ENCODE measurements around the gene SMPD4.
"Not testable (repeated sequence)": the region's sequence is repeated elsewhere in the genome, so short reads cannot be mapped to it uniquely, and the experiment has no call there.

The SMPD4 gene

GRCh38 chr2:130187859-130188792, 6.7 kb upstream of the SMPD4 start:
- DNase-seq (ENCODE audit: low read depth in 2 of 2), result not testable (repeated sequence)

GRCh38 chr2:130187268-130187667, 5.9 kb upstream of the SMPD4 start:
- DNase-seq (ENCODE audit: low read depth in 2 of 2), result no peak

DNA sequence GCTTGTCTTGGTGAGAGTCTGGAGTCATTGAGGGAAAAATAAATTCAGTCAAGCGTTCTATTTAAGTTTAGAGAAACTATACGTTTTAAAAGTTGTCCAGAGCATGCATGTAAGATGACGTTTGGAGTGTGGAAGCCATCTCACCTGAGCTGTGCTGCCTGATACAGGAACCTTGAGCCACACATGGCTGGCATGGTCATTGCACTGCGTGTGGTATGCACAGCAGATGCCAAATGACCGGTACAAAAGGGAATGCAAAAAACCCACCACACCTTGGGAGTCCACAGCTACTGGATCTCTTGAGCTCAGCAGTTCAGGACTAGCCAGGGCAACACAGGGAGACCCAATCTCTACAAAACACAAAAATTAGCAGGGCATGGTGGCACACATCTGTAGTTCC, 5.0 kb upstream of the SMPD4 start:
- no peak for DNase-seq (ENCODE audit: low read depth in 2 of 2)

- DNase-seq (ENCODE audit: low read depth in 2 of 2), result no peak
Observed at GRCh38 chr2:130185896-130186295, 4.5 kb upstream of the SMPD4 start.

DNA sequence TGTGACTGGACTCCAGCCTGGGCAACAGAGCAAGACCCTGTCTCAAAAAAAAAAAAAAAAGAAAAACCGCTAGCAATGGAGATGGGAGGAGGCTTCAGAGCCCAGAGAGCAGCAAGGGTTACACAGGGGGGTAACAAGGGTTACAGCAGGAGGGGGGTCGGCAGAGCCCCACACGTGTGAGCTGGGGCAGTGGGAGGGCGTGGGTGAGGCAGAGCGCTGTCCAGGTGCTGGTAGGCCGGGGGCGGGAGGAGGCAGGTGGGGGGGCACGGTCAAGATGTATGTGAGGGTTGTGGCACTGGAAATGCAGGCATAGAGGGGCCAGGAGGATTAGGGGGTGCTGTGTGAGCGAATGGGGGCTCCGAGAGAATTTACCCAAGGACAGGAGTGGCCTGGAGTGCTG, 4.0 kb upstream of the SMPD4 start:
- no peak for DNase-seq (ENCODE audit: low read depth in 2 of 2)

DNA sequence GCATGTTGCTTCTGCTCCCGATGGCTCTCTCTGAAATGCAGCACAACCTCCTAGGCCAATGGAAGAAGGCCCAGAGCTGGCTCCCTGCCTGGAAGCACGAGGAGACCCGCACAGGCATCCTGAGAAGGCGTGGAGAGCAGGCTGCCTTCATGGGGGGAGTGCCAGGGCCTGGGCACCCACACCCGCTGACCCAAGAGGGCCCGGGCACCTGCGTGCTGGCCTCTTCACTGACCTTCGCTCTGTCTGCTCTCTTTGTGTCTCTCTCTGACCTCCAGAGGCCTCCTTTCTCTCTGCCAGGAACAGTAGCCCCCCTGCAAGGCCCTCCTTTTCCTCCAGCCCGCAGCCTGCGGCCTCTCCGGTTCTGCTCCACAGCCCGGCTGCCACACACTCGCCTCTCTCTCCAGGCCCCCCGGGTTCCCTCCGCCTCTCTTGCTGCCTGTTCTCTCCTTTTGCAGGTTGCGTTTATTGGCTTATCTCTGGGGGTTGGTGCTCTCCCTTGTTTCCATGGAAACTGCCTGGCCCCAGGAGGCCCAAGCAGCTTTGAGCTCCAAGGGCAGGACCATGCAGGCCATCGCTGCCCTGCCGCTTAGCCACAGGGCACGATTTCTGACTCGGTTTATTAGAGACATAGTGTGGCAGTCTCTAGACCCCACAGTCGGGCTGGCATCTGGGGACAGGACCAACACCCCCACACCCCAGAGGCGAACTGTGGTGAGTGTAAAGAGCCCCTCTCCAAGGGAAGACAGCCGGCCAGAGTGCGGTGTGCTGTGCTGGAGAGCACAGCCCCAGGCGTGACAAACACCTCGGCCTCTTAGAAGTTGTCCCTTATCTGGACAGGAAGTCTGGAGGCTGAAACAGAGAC, 2.3 kb upstream of the SMPD4 start:
- DNase-seq (ENCODE audit: low read depth in 2 of 2), result no peak

GRCh38 chr2:130182826-130183511, 1.6 kb upstream of the SMPD4 start:
- not testable (repeated sequence) for DNase-seq (ENCODE audit: low read depth in 2 of 2)

DNA sequence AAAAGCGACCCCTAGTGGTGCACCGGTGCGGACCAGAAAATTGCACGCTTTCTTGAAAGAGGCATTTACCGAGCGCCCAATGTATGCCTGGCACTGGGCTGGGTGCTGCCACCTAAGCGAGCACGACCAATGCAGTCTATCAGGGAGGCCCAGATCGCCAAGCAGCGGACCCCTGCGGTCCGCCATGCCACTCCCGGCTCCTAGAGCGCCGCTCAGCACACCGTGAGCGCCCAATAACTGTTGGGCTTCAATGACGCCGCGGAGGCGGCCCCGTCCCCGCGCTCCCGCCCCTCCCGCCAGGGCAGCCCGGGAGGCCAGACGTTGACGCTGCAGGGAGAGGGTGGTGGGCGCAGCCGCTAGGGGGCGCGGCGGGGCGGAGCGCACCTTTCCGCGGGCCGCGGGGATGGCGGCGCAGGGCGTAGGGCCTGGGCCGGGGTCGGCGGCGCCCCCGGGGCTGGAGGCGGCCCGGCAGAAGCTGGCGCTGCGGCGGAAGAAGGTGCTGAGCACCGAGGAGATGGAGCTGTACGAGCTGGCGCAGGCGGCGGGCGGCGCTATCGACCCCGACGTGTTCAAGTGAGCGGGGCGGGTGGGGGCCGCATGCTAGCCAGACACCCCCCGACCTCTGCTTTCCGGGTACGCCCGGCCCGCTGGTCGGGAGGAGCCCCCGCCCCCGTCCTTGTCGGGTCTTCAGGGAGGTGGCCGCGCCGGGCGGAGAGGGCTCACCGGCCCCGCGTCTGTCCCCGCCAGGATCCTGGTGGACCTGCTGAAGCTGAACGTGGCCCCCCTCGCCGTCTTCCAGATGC, 679 bp upstream of the SMPD4 start, which contains the start of gene MZT2B:
TSS of gene MZT2B (plus strand) at position 383 of the 803 bp plus-strand sequence. CDS start at position 404, 21 bp downstream.
- DNase-seq (ENCODE audit: low read depth in 2 of 2), result peak; percentile 70 to 76

- DNase-seq (ENCODE audit: low read depth in 2 of 2), result not testable (repeated sequence)
Observed at GRCh38 chr2:130180404-130181324, 738 bp downstream of the SMPD4 start.

DNA sequence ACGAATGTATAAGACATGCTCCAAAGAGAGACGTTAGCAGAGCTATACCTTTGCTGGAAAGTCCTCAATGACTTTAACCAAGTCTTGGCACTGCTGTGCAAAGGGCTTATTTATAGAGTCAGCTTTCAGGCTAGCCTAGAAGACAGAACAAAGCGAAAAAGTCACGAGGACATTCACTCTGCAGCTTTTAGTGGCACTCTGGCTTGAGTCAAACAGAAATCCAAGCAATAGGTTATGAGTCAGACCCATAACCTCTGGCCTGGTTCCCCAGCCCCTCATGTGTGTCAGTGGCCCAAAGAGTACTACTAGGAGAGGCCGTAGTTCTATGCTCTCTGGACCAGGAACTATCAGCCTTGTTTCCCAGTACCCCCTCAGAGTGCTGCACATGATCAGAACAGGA, 6.5 kb downstream of the SMPD4 start:
- not testable (repeated sequence) for DNase-seq (ENCODE audit: low read depth in 2 of 2)

- DNase-seq (ENCODE audit: low read depth in 2 of 2), result no peak
Observed at GRCh38 chr2:130169896-130170295, 11.5 kb downstream of the SMPD4 start.

DNA sequence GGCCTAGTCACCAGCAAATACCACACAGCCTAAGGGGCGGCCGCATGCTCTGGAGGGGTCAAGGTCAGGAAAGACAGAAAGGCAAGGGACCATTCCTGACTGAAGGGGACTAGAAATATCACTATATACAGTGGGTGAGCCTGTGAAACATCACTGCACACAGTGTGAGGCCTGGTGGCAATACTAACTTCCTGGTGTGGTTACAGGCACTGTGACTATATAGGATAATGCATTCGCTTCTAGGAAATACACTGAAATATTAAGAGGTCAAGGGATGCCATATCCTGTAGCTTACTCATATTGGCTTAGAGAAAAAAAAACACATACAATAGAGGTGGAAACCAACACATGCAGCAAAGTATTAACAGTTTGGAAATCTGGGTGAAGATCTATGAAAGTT, 12.2 kb downstream of the SMPD4 start:
- not testable (repeated sequence) for DNase-seq (ENCODE audit: low read depth in 2 of 2)

DNA sequence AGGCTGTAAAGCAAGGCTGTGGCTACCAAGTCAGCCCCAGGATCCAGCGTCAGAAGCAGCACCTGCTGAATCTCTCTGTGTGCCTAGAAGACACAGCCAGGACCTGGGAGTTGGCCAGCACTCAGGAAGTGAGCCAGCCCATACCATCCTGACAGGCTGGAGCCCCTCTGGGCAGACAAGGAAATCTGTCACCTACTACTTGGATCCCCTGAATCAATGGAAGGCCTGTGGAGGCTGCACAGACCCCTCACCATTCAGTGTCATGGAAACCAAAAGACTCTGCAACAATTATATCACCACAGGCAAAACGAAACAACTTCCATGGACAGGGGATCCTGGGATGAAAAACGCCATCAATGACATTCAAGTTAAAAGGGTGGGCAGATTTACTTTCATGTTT, 14.8 kb downstream of the SMPD4 start:
- not testable (repeated sequence) for DNase-seq (ENCODE audit: low read depth in 2 of 2)

- no peak for DNase-seq (ENCODE audit: low read depth in 2 of 2)
Observed at GRCh38 chr2:130165293-130166016, 15.9 kb downstream of the SMPD4 start.

DNA sequence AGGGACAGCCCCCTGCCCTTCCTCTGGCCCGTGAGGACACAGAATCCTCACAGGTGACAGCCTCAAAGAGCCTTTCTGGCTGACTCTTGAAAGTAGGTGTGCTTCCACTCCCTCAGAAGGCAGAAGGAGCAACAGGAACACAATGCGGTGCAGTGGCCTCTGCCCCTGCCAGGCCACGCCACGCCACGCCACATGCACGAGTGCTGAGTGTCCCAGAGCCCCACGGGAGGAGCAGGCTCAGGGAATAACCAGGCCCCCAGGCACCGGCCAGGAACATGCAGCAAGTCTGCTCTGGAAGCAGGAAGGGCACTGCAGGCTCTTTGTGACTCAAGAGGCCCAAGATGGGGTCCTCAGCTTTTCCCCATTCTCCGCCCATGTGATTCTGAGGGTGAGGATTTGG, 18.4 kb downstream of the SMPD4 start:
- no peak for DNase-seq (ENCODE audit: low read depth in 2 of 2)

DNA sequence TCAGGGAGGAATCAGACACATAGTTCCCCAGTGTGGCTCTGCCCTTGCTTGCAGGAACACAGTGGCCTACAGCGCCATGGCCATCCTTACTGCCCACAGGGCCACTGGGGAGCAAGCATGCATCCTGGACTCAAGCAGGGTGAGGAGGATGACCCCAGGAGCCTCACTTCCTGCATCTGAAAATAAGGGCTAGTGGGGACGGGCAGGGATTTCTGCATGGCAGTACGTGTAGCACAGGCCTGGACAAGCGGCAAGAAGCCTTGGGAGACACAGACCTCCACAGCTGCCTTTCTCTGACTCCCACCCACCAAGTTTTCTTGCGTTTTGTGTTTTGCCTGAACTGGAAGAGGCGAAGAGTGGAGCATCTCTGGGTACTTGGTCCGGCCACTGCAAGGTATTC, 18.9 kb downstream of the SMPD4 start:
- DNase-seq (ENCODE audit: low read depth in 2 of 2), result not testable (repeated sequence)

GRCh38 chr2:130160838-130161705, 20.3 kb downstream of the SMPD4 start:
- not testable (repeated sequence) for DNase-seq (ENCODE audit: low read depth in 2 of 2)

DNA sequence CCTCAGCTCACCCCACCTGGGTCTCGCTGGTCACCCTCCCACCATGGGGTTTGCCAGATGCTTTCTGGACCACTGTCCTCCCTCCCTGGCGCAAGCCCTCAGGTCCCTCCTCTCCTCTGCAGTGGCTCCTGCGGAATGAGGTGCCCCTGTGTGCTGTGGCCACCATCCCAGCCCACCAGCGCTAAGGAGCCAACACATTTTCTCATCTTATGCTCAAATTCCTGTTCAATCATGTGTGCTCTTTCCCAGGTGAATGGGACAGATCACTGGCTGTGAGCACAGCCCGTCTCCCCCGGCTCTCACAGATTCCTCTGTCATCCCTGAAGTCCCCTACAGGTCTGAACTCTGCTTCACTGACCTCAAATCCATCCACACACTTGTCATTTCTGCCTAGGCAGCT, 21.3 kb downstream of the SMPD4 start:
- DNase-seq (ENCODE audit: low read depth in 2 of 2), result no peak

Data from stimulated activated CD8-positive, alpha-beta memory T cell treated with anti-CD3 and anti-CD28 coated beads, Interleukin-7, amount 100 ng/mL, for 1 hour (primary cell).